ENCODE results near the gene CNN2. TPM values are rescaled to one million over a fixed set of nuclear protein-coding genes. Genes with fewer than 3 reads are reported as not detected.

CNN2 gene
- total and polyA plus RNA-seq, 2 of the 8 experiments (the other 6 are each of a cell fraction or from before 2014, with no cell fraction given), result 189 to 551 TPM

DNA sequence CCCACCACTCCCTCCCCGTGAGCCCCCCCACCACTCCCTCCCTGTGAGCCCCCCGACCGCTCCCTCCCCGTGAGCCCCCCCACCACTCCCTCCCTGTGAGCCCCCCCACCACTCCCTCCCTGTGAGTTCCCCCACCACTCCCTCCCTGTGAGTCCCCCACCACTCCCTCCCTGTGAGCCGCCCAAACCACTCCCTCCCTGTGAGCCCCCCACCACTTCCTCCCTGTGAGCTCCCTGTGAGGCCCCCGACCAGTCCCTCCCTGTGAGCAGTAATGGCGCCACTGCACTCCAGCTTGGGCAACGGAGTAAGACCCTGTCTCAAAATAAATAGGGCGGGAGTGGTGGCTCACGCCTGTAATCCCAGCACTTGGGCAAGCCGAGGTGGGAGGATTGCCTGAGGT, 23.4 kb downstream of the CNN2 start:
- Histone ChIP-seq H3K79me1 (ENCODE audit: low read depth, low read length) (no peaks in the 10 kb centered on the region), H3K9ac (replicated peaks in 1 of 4; ENCODE audit: extremely low read depth in 1 of 4, low read depth in 3 of 4, low read length in 3 of 4) (no peak overlapping the region), H3K4me3 (ENCODE audit: extremely low read depth in 1 of 4, insufficient read depth in 2 of 4, low read depth in 3 of 4, low read length in 4 of 4) (no peak overlapping the region), H3K79me2 (ENCODE audit: control insufficient read depth in 1 of 2, insufficient read depth in 2 of 2, low read length in 2 of 2) (no peaks in the 10 kb centered on the region), H2AFZ (ENCODE audit: low read length) (no peak overlapping the region), H4K91ac (replicated peaks; ENCODE audit: insufficient read length, low read length) (no peak overlapping the region), H2BK12ac (ENCODE audit: low read depth, low read length) (no peak overlapping the region), H4K5ac (ENCODE audit: insufficient read length, low read depth, low read length) (no peak overlapping the region), H2BK20ac (ENCODE audit: low read length) (no peak overlapping the region), H3K36me3 (ENCODE audit: control insufficient read depth in 2 of 4, insufficient read depth in 4 of 4, low read length in 3 of 4) (peaks cover 0 to 17% (median 2%) of the 10 kb centered on the region in 4 experiments; a peak in 1 of 8 replicates), H3K9me3 (ENCODE audit: insufficient read depth in 2 of 2, low read depth in 1 of 2, low read length in 1 of 2) (peaks cover 0 to 15% of the 10 kb centered on the region in 2 experiments; a peak in 2 of 4 replicates), H3K4ac (replicated peaks; ENCODE audit: insufficient read length, low read depth, low read length) (no peak overlapping the region), H2BK5ac (ENCODE audit: low read depth, low read length) (no peak overlapping the region), H3K23me2 (ENCODE audit: low read depth, low read length) (peaks cover 3% of the 10 kb centered on the region; the same call in 1 of the 2 replicates), H2BK15ac (ENCODE audit: low read length) (no peak overlapping the region), H4K20me1 (replicated peaks in 1 of 2; ENCODE audit: control insufficient read depth in 1 of 2, insufficient read depth in 2 of 2, low read length in 2 of 2) (no peaks in the 10 kb centered on the region), H3K4me2 (ENCODE audit: insufficient read depth in 1 of 2, low read depth in 2 of 2, low read length in 2 of 2) (no peak overlapping the region), H2BK120ac (replicated peaks; ENCODE audit: low read depth, low read length) (no peak overlapping the region), H3K18ac (ENCODE audit: extremely low read depth, low read length) (no peak overlapping the region), H3K4me1 (replicated peaks in 1 of 4; ENCODE audit: control insufficient read depth in 3 of 4, insufficient read depth in 4 of 4, low read length in 3 of 4) (no peaks in the 10 kb centered on the region), H3K14ac (ENCODE audit: insufficient read length) (no peak overlapping the region), H3K27ac (ENCODE audit: low read depth, low read length) (no peak overlapping the region), H4K8ac (ENCODE audit: extremely low read depth, insufficient read depth, low read length) (no peak overlapping the region), H3K56ac (replicated peaks; ENCODE audit: insufficient read length, low read depth, low read length) (no peak overlapping the region), H3K23ac (ENCODE audit: insufficient read length) (no peak overlapping the region), H3K27me3 (replicated peaks in 1 of 4; ENCODE audit: control insufficient read depth in 3 of 4, extremely low read depth in 1 of 4, insufficient read depth in 3 of 4, low read length in 3 of 4) (no peaks in the 10 kb centered on the region), H2AK5ac (ENCODE audit: low read depth, low read length) (no peak overlapping the region)
- FAIRE-seq (no peak), DNase-seq (ENCODE audit: low read depth in 1 of 2, low spot score in 2 of 2) (no peak)
- CTCF ChIA-PET (ENCODE audit: partially characterized antibody), result interaction anchor here (1.0 to 1.3 kb wide), 2 partner anchors 21 to 31 kb away, joined by 3 read pairs; no protein-coding TSS in a partner anchor
- POLR2A ChIA-PET (ENCODE audit: partially characterized antibody), result interaction anchor here (0.7 to 16.4 kb wide), 3 partner anchors 8 to 31 kb away, joined by 3 to 509 read pairs (median 3); partner anchors contain the start of genes CNN2 and RNU6-2
- 90% methylated on average over 6 of the region's 11 CpGs; no CpG with 5 or more reads in 1 of the 2 experiments for WGBS, 2 experiments (ENCODE audit: extremely low coverage in 1 of 2, insufficient coverage in 1 of 2, insufficient read length in 1 of 2, insufficient replicate concordance in 2 of 2, low coverage in 1 of 2, low lambda C conversion rate in 2 of 2, missing lambda C conversion rate in 1 of 2)
- TF ChIP-seq CEBPB (IDR thresholded peaks at IDR 0.05; ENCODE audit: low read depth, low read length) (no peak), NANOG (IDR thresholded peaks at IDR 0.05; ENCODE audit: insufficient read depth, low read depth, low read length, poor library complexity, severe bottlenecking) (no peak), BRCA1 (IDR thresholded peaks at IDR 0.05; ENCODE audit: low read depth, low read length) (no peak), POLR2A (IDR thresholded peaks at IDR 0.05; ENCODE audit: control extremely low read depth in 1 of 2, low read depth in 2 of 2, low read length in 2 of 2) (no peak), JUN (IDR thresholded peaks at IDR 0.05; ENCODE audit: low read depth, low read length) (no peak), POU5F1 (IDR thresholded peaks at IDR 0.05; ENCODE audit: low read depth, low read length) (no peak), RNF2 (IDR thresholded peaks at IDR 0.05; ENCODE audit: borderline replicate concordance, low read depth, low read length, missing control alignments, poor library complexity, severe bottlenecking) (no peak), RXRA (IDR thresholded peaks at IDR 0.05; ENCODE audit: insufficient read depth, low read depth, low read length) (no peak)

Measured in H1 (cell line).